ENCODE data around the gene LAMA5. TPM values are rescaled to one million over a fixed set of nuclear protein-coding genes. Genes with fewer than 3 reads are reported as not detected.
"Not testable (repeated sequence)": the region's sequence is repeated elsewhere in the genome, so short reads cannot be mapped to it uniquely, and the experiment has no call there.

LAMA5 gene
- polyA plus RNA-seq, 3 donors, result 46.3 to 364 (median 81.1) TPM

DNA sequence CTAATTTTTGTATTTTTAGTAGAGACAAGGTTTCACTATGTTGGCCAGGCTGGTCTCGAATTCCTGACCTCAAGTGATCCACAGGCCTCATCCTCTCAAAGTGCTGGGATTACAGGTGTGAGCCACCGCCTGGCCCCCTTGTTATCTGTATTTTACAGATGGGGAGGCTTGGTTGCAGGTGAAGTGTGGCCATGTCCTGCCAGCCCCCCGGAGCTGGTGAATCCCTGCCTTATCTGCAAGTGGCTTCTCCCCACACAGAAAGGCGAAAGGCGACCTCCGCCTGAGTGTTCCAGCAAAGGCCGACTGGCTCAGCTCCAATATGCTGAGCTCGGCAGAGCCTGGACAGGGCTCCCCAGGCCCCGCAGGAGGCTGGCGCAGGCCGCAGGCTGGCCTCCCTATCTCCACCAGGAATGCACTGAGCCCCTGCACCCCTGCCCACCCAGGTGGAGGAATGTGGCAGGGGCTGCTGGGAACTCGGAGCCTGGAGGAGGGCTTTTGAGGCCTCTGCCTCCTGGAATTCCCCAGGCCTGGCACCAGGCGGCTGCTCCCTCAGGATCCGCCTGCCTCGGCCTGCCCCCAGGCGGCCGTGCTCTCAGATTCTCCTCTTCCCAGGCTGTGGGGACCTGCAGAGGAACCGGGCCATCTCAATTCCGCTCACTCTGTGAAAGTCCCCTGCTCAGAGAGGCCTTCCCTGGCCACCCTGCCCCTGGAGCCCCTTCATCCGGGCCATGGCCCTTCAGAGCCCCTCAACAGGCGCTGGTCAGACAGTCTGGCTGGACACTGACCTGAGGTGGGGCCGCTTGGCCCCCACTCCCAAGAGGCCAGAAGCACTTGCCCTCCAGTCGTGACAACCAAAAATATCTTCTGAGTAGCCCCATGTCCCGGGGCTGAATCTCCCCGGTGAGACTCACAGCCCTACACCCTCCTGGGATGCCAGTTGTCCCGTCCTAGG lies 9.3 kb upstream of the LAMA5 start:
- no peak overlapping the region for H3K27ac ChIP-seq (ENCODE audit: low read depth, low read length)
- WGBS, 3 donors, result 52 to 63% (median 54%) methylated on average over 20 to 26 of the region's 26 CpGs

GRCh38 chr20:62374331-62375152 lies 7.4 kb upstream of the LAMA5 start:
- no peak overlapping the region for H3K27ac ChIP-seq (ENCODE audit: low read depth, low read length)
- WGBS, 3 donors, result 51 to 60% (median 52%) methylated on average over 24 of the region's 24 CpGs

GRCh38 chr20:62373631-62374179 lies 6.6 kb upstream of the LAMA5 start:
- H3K27ac ChIP-seq (ENCODE audit: low read depth, low read length), result not testable (repeated sequence)
- 87 to 94% (median 89%) methylated on average over 23 to 27 of the region's 40 CpGs for WGBS, 3 donors

- WGBS, 3 donors, result 77 to 78% (median 78%) methylated on average over 25 to 29 of the region's 29 CpGs
Measured at GRCh38 chr20:62372042-62372993, 5.2 kb upstream of the LAMA5 start.

DNA sequence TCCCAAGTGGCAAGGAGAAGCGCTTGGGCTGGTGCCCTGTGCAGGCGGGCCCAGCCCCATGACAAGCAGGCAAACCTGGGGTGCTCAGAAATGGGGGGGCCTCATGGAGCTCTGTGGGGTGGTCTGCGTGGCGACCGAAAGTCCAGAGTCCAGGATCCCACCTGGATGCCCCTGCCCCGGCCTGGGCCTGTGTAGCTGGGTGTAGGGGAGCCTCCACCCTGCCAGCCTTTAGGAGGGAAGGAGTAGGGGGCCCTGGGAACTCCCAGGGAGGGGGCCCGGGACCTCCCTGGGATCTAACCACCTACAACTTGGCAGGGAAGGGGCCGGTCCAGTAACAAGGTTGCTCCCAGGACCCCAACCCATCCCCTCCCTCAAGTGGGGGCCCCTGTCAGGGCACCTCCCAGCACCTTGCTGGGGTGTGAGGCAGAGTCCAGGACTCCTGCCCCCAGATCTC lies 4.5 kb upstream of the LAMA5 start:
- 91 to 94% (median 91%) methylated on average over 8 of the region's 8 CpGs for WGBS, 3 donors
- H3K27ac ChIP-seq (ENCODE audit: low read depth, low read length), result no peak overlapping the region

More at GRCh38 chr20:62372042-62372993, 5.2 kb upstream of the LAMA5 start:
- H3K27ac ChIP-seq (ENCODE audit: low read depth, low read length), result no peak overlapping the region

- WGBS, 3 donors, result 56 to 72% (median 72%) methylated on average over 15 to 18 of the region's 18 CpGs
- H3K27ac ChIP-seq (ENCODE audit: low read depth, low read length), result no peak overlapping the region
Measured at GRCh38 chr20:62370807-62371587, 3.9 kb upstream of the LAMA5 start.

GRCh38 chr20:62370115-62370806 lies 3.1 kb upstream of the LAMA5 start:
- WGBS, 3 donors, result 58 to 73% (median 63%) methylated on average over 19 of the region's 19 CpGs
- no peak overlapping the region for H3K27ac ChIP-seq (ENCODE audit: low read depth, low read length)

DNA sequence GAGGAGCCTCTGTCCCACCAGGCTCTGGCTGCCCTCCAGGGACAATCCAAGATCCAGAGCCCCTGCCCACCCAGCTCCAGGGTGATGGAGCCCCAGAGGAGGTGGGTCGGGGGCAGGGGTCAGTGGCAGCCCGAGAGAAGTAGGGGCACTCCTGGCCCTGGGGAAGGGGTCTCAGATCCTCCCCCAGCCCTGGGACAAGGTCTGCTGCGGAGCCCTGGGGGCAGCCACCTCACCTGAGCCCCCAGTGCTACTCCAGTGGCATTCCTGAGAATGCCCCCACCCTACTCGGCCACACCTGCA lies 2.7 kb upstream of the LAMA5 start:
- 53 to 67% (median 53%) methylated on average over 4 of the region's 4 CpGs for WGBS, 3 donors
- H3K27ac ChIP-seq (ENCODE audit: low read depth, low read length), result no peak overlapping the region

DNA sequence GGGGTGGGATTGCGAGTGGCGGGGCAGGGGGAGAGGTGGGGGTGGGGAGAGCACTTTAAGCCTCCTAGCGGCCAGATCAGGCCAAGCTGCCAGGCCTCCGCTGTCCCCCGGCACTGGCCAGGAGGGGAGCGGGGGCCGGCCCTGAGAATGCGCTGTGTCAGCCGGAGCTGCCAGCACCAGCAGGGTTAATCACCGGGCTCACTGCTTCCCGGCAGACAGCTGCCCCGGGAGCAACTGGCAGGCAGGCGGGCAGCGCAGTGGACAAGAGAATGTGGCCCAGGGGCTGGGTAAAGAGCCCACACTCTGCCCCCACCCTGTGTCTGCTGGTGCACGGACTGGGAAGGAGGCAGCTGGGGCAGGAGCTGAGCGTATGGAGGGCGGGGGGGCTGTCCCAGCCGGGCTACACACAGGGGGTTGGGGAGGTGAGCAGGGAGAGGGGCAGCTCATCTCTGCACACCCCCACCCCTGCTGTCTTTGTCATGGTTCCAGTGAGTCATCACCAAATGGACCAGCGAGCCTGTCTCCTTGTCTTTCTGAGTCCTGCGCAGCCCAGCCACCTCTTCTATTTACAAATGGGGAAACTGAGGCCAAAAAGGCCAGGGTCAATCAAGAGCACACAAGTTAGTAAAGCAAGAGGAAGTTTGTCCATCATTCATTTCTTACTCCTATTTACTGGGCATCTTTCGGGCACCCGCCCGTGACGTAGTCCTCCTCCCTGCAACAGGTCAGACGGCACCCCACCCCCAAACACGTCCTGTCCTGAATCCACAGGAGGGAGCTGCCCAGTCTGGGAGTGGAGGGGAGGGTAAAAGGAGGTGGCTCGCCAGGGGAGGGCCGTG lies 2.1 kb upstream of the LAMA5 start:
- H3K27ac ChIP-seq (ENCODE audit: low read depth, low read length), result no peak overlapping the region

GRCh38 chr20:62368392-62368975 lies 1.4 kb upstream of the LAMA5 start:
- 5 to 26% (median 7%) methylated on average over 15 of the region's 15 CpGs for WGBS, 3 donors
- no peak overlapping the region for H3K27ac ChIP-seq (ENCODE audit: low read depth, low read length)

More for the DNA sequence above, 2.1 kb upstream of the LAMA5 start:
- 24 to 35% (median 28%) methylated on average over 25 to 28 of the region's 28 CpGs for WGBS, 3 donors

DNA sequence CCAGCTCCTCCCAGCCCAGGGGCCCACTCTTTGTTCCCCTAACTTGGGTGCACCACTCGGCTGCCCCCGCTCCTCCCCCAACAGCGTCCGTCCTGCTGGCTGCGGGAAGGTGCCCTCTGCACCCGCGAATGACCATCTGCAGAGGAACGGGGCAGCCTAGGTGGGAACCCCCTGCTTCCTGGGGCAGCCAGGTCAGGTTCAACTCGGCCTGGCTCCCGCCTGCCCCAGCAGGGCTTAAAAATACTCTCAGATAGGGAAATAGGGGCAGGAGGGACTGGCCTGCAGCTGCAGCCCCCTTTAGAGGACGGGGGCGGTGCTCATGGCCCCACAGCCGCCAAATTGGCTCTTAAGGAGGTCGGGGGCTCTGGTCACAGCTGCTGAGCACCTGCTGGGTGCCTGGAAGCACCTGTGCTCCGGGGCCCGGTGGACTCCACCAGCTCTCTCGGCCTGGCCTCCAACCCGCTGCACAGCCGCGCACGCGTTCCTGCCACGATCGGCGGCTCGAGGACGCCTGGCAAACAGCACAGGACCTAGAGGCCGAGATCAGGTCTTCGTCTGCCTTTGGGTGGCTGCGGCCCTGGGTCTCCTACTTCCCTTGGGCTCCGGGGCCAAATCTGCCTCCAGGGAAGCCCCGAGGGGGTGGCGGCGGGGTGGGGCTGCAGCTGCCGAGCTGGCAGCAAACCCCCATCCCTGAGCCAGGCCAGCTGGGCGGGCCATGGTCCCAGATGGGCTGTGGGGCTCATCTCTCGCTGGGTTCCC lies 700 bp upstream of the LAMA5 start:
- WGBS, 3 donors, result 2 to 31% (median 2%) methylated on average over 37 of the region's 37 CpGs
- no peak overlapping the region for H3K27ac ChIP-seq (ENCODE audit: low read depth, low read length)

DNA sequence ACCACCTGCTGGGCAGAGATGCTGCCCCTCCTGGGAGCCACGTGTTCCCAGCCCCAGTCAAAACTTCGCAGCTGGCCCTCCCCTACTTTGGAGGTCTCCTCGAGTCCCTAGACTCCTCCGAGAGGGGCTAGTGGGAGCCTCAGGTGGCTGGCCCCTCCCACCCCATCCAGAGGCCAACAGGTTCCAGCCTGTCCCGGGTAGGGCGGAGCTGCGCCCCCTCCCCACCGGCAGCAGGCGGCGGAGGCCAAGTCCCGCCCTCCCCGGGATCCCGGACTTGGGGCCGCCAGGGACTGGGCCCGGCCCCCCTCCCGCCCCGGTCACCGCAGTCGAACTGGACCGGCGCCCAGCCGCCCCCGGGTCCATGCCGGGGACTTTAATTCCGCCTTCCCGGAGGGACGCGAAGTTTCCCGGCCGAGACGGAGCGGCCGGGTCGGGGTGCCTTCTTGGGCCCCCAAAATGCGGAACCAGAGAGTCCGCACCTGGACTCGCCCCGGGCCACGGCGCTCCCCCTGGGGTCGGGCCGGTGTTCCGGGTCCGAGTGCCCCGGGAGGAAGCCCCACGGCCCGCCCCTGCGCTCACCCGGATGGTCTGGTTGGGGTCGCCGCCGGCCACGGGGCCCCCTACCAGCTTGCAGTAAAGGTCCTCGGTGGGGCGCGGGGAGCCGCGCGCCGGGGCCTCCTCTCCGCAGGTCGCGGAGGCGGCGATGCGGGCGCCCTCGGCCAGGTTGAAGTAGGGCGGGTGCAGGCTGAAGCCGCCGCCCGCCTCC lies 559 bp downstream of the LAMA5 start:
- 1 to 2% (median 1%) methylated on average over 55 to 72 of the region's 72 CpGs for WGBS, 3 donors
- H3K27ac ChIP-seq (ENCODE audit: low read depth, low read length), result no peak overlapping the region

GRCh38 chr20:62365814-62366369 lies 1.2 kb downstream of the LAMA5 start:
- H3K27ac ChIP-seq (ENCODE audit: low read depth, low read length), result no peak overlapping the region
- WGBS, 3 donors, result 22 to 37% (median 31%) methylated on average over 8 to 10 of the region's 10 CpGs

All from adipose tissue (tissue), 3 donors.